Peyer's patch (tissue), 4 donors: ENCODE data around the gene SIRT5. TPM values are rescaled to one million over a fixed set of nuclear protein-coding genes. Genes with fewer than 3 reads are reported as not detected.

Source experiments
- DNase-seq, 3 donors: peaks; one replicate each; pipeline ENCODE4 v3.0.0-alpha.2; 2017 to 2019
- H3K27ac ChIP-seq, 4 donors: fragments of 200-600 bp; sonication (generic); one replicate each; pipeline ENCODE4 v1.5.1; 2016 to 2019
- H3K27me3 ChIP-seq, 2 donors: fragments of 200-600 bp; sonication (generic); one replicate each; pipeline ENCODE4 v1.5.1; 2019
- H3K36me3 ChIP-seq, 3 donors: fragments of 200-600 bp; sonication (generic); one replicate each; pipeline ENCODE4 v1.5.1; 2016 to 2019
- H3K4me1 ChIP-seq, 4 donors: fragments of 200-600 bp; sonication (generic); one replicate each; pipeline ENCODE4 v1.5.1; 2016 to 2019
- H3K4me3 ChIP-seq, 4 donors: fragments of 200-600 bp; sonication (generic); 1 replicate in 3 of 4; 2 replicates in 1 of 4; pipeline ENCODE4 v1.5.1; 2016 to 2019; ENCODE audit warnings: mild to moderate bottlenecking in 1 of 4
- H3K9me3 ChIP-seq, 4 donors: fragments of 200-600 bp; sonication (generic); one replicate each; pipeline ENCODE4 v1.5.1; 2016 to 2019; ENCODE audit warnings: mild to moderate bottlenecking in 1 of 4
- CTCF ChIP-seq, 6 experiments: fragments of 450-650 bp in 4 of 6; fragments of 200-600 bp in 2 of 6; sonication (generic) in 1 of 6; IDR thresholded peaks; one replicate each; pipeline ENCODE4 v1.5.1; 2017 to 2019; ENCODE audit warnings: antibody characterized with exemption in 6 of 6, mild to moderate bottlenecking in 3 of 6, moderate library complexity in 1 of 6
- POLR2A ChIP-seq, 2 donors: fragments of 450-650 bp; IDR thresholded peaks; one replicate each; pipeline ENCODE4 v1.5.1; 2017; ENCODE audit warnings: antibody characterized with exemption in 2 of 2, mild to moderate bottlenecking in 2 of 2, moderate library complexity in 2 of 2
- total RNA-seq, 4 donors: library from RNA; depleted of rRNA; stranded (reverse); fragments of >200 nt; gene quantifications; one replicate each; pipeline ENCODE4 v1.1.0, GENCODE V29; 2016

Gene SIRT5
- total RNA-seq, 4 donors from 2014 or later: 6.8 to 22.1 (median 18.1) TPM

DNA sequence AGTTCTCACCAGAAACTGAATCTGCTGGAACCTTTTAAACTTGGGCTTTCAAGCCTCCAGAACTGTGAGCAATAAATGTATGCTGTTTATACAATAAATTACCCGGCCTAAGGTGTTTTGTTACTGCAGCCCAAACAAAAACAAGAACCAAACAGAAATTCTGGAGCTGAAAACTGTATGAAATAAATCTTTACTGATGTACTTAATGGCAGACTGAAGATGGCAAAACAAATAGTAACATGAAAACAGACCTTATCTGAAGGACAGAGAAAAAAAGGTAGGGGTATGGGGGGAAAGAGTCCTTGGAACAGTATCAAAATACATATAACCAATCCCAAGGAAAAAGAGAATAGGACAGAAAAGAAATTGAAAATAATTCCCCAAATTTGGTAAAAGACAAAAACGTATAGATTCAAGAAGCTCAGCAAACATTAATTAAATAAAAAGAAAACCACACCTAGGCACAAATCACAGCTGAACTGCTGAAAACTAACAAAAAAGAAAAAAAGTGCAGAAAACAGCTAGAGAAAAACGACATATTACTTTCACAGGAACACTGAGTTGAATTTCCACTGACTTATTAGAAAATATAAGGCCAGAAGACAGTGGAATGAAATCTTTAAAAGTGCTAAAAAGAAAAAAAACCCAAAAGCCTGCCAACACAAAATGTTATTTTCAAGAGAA, 88.4 kb downstream of the SIRT5 start:
- Histone ChIP-seq H3K36me3 (no peaks in the 10 kb centered on the region), H3K4me1 (no peaks in the 10 kb centered on the region), H3K4me3 (no peak overlapping the region), H3K27ac (no peak overlapping the region), H3K27me3 (no peaks in the 10 kb centered on the region), H3K9me3 (no peaks in the 10 kb centered on the region)
- TF ChIP-seq CTCF (IDR thresholded peaks at IDR 0.05) (no peak), POLR2A (IDR thresholded peaks at IDR 0.05) (no peak)
- no peak for DNase-seq

DNA sequence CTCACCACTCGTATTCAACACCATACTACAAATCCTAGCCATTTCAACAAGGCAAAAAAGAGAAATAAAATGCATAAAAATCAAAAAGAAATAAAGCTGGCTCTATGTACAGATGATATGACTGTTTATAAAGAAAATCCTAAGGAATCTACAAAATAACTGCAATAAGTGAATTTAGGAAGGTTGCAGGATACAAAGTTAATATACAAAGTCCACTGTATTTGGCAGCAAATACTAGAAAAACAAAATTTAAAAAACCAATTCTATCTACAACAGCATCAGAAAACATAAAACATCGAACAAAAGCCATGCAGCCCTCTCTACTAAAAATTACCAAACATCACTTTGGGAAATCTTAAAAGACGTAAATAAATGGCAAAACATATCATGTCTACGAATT, 89.6 kb downstream of the SIRT5 start:
- no peaks in the 10 kb centered on the region for H3K4me1 ChIP-seq
- H3K36me3 ChIP-seq: no peaks in the 10 kb centered on the region

More for the DNA sequence above, 89.6 kb downstream of the SIRT5 start:
- DNase-seq: no peak
- TF ChIP-seq CTCF (IDR thresholded peaks at IDR 0.05) (no peak), POLR2A (IDR thresholded peaks at IDR 0.05) (no peak)
- no peak overlapping the region for H3K27ac ChIP-seq
- no peaks in the 10 kb centered on the region for H3K9me3 ChIP-seq
- H3K27me3 ChIP-seq: no peaks in the 10 kb centered on the region
- H3K4me3 ChIP-seq: no peak overlapping the region

Other genes starting within 250 kb of the SIRT5 start
- 10 to 100 TPM; 13.3 to 18.6 (median 16.9) TPM for gene TBC1D7, start 246.1 kb upstream of the SIRT5 start, total RNA-seq
- 10 to 100 TPM; 10.7 to 24.2 (median 17.6) TPM for gene GFOD1, start 87.0 kb upstream of the SIRT5 start, total RNA-seq
- gene NOL7, start 40.7 kb downstream of the SIRT5 start, total RNA-seq: 10 to 100 TPM; 46.6 to 66.0 (median 56.4) TPM
- gene RANBP9, start 137.2 kb downstream of the SIRT5 start, total RNA-seq: 10 to 100 TPM; 26.2 to 49.5 (median 31.3) TPM
- gene MCUR1, start 240.0 kb downstream of the SIRT5 start, total RNA-seq: 10 to 100 TPM; 20.6 to 49.4 (median 33.6) TPM